Keratinocyte (primary cell): ENCODE data around the gene B3GNT5. TPM values are rescaled to one million over a fixed set of nuclear protein-coding genes. Genes with fewer than 3 reads are reported as not detected.

ENCODE experiments used
- DNase-seq: peaks from one replicate; pipeline ENCODE4 v3.0.0-alpha.2; 2011; ENCODE audit warnings: low read depth, missing footprints, low spot score
- FAIRE-seq: peaks from 2 replicates; lab custom pipeline; 2011; peaks lifted over from hg19 to GRCh38; lab: Jason Lieb, UNC
- H2AFZ ChIP-seq: 2 replicates; pipeline ENCODE4 v1.6.0; 2012; ENCODE audit warnings: low read length, control low read depth, inconsistent platforms; ENCODE audit not compliant: control insufficient read depth
- H3K27ac ChIP-seq: 2 replicates; pipeline ENCODE4 v1.5.1; 2011; ENCODE audit warnings: low read length; ENCODE audit not compliant: control insufficient read depth, insufficient read depth
- H3K27me3 ChIP-seq: 3 replicates; pipeline ENCODE4 v1.6.0; 2011; ENCODE audit warnings: low read length; ENCODE audit not compliant: control insufficient read depth, insufficient read depth; ENCODE audit errors: extremely low read depth
- H3K36me3 ChIP-seq, 2 experiments: 2 replicates in 1 of 2; 3 replicates in 1 of 2; pipeline ENCODE4 v1.5.1; 2011; ENCODE audit warnings: low read length in 2 of 2, mild to moderate bottlenecking in 1 of 2; ENCODE audit not compliant: control insufficient read depth in 2 of 2, insufficient read depth in 2 of 2; ENCODE audit errors: extremely low read depth in 1 of 2
- H3K4me1 ChIP-seq: 3 replicates; pipeline ENCODE4 v1.5.1; 2011; ENCODE audit warnings: low read length; ENCODE audit not compliant: control insufficient read depth, insufficient read depth; ENCODE audit errors: extremely low read depth
- H3K4me2 ChIP-seq: 3 replicates; pipeline ENCODE4 v1.6.0; 2011; ENCODE audit warnings: low read depth, low read length; ENCODE audit not compliant: control insufficient read depth, insufficient read depth; ENCODE audit errors: extremely low read depth
- H3K4me3 ChIP-seq, 3 experiments: fragments of 200-600 bp in 1 of 3; sonication (generic) in 1 of 3; 2 replicates in 2 of 3; 3 replicates in 1 of 3; pipeline ENCODE4 v1.5.1; 2011 to 2016; ENCODE audit warnings: low read length in 3 of 3, mild to moderate bottlenecking in 3 of 3, control low read depth in 2 of 3, inconsistent platforms in 1 of 3, low read depth in 1 of 3, mixed read lengths in 1 of 3, mixed run types in 1 of 3, moderate library complexity in 1 of 3; ENCODE audit not compliant: control insufficient read depth in 2 of 3, insufficient read depth in 2 of 3; ENCODE audit errors: extremely low read depth in 1 of 3
- H3K79me2 ChIP-seq: 2 replicates; pipeline ENCODE4 v1.6.0; 2012; ENCODE audit warnings: low read length; ENCODE audit not compliant: control insufficient read depth, insufficient read depth
- H3K9ac ChIP-seq: 3 replicates; pipeline ENCODE4 v1.6.0; 2011; ENCODE audit warnings: low read length; ENCODE audit not compliant: control insufficient read depth, insufficient read depth; ENCODE audit errors: extremely low read depth
- H3K9me1 ChIP-seq: 3 replicates; pipeline ENCODE4 v1.6.0; 2011; ENCODE audit warnings: low read length; ENCODE audit not compliant: control insufficient read depth, insufficient read depth; ENCODE audit errors: extremely low read depth
- H3K9me3 ChIP-seq: 2 replicates; pipeline ENCODE4 v1.5.1; 2012; ENCODE audit warnings: low read depth, low read length; ENCODE audit not compliant: control insufficient read depth
- H4K20me1 ChIP-seq: 3 replicates; pipeline ENCODE4 v1.6.0; 2011; ENCODE audit warnings: low read length; ENCODE audit not compliant: control insufficient read depth, insufficient read depth; ENCODE audit errors: extremely low read depth
- CTCF ChIP-seq, 3 experiments: IDR thresholded peaks in 1 of 3; conservative IDR thresholded peaks in 1 of 3; optimal IDR thresholded peaks in 1 of 3; 2 replicates in 2 of 3; 3 replicates in 1 of 3; pipeline versions ENCODE3 to v1.5.1; 2011; ENCODE audit warnings: low read length in 3 of 3, mild to moderate bottlenecking in 3 of 3, moderate library complexity in 2 of 3, control low read depth in 1 of 3, inconsistent platforms in 1 of 3; ENCODE audit not compliant: insufficient read depth in 2 of 3; ENCODE audit errors: extremely low read depth in 1 of 3
- EZH2 ChIP-seq: IDR thresholded peaks from one replicate; pipeline ENCODE4 v1.6.1; 2012; ENCODE audit warnings: inconsistent platforms, mild to moderate bottlenecking, low read length, moderate library complexity
- dilution Hi-C: fragments of 300-500 bp; cut with MboI; formaldehyde crosslinking; loops from one replicate; pipeline ENCODE4 v1.7.0; 2020; ENCODE audit warnings: low sequenced_read_pairs; ENCODE audit not compliant: extremely low pct_ligation_motif_present
- polyA plus RNA-seq, 5 experiments: library from polyadenylated mRNA; depleted of rRNA in 3 of 5; stranded (reverse) in 3 of 5; stranded (forward) in 1 of 5; unstranded in 1 of 5; fragments of >200 nt; gene quantifications; 1 replicate in 1 of 5; 2 replicates in 3 of 5; 3 replicates in 1 of 5; pipeline versions ENCODE4 v1.2.1 to v1.2.3, GENCODE V29; 2011 to 2012; ENCODE audit warnings: missing spikeins in 2 of 5, low read depth in 1 of 5, low replicate concordance in 1 of 5

B3GNT5 gene
- polyA plus RNA-seq, 1 donor (not counting 4 experiments of a cell fraction or from before 2014, with no cell fraction given), result 66.6 TPM

DNA sequence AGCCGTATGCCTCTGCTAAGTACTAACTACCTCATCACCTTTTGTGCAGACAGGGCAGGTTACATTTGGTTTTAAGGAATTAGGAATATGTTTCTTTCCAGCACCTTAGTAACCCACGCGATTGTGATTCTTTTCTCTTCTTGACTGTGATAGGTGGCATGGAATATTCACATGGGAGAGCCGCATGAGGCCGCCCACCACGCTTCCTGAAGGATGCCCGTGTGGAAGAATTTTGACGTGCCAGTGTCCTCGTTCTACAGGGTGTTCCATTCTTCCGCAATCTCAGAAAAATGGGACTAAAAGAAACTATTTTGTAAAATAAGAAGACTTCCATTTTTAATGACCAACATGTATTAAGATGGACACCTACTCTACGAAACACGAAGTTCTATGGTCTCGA, 16.3 kb downstream of the B3GNT5 start:
- no peak overlapping the region for H3K4me2 ChIP-seq
- H3K9me1 ChIP-seq, result peaks cover 2% of the 10 kb centered on the region
- H3K4me3 ChIP-seq, result no peak overlapping the region
- TF ChIP-seq CTCF (optimal IDR thresholded peaks at IDR 0.05 in 1 of 3, IDR thresholded peaks at IDR 0.05 in 1 of 3, conservative IDR thresholded peaks at IDR 0.05 in 1 of 3; ENCODE audit: extremely low read depth in 1 of 3, insufficient read depth in 2 of 3, low read length in 3 of 3) (no peak), EZH2 (no peak)
- dilution Hi-C loops, result no loop called here
- no peak overlapping the region for H2AFZ ChIP-seq
- H3K79me2 ChIP-seq, result peaks cover 90% of the 10 kb centered on the region
- peaks cover 10 to 16% of the 10 kb centered on the region in 2 experiments for H3K36me3 ChIP-seq
- no peak overlapping the region for H3K9ac ChIP-seq
- H3K27ac ChIP-seq, result peak overlapping the region; percentile 52
- FAIRE-seq (no peak), DNase-seq (no peak)
- no peaks in the 10 kb centered on the region for H4K20me1 ChIP-seq
- H3K4me1 ChIP-seq, result peaks cover 67% of the 10 kb centered on the region
- H3K9me3 ChIP-seq, result no peaks in the 10 kb centered on the region
- H3K27me3 ChIP-seq, result no peaks in the 10 kb centered on the region

DNA sequence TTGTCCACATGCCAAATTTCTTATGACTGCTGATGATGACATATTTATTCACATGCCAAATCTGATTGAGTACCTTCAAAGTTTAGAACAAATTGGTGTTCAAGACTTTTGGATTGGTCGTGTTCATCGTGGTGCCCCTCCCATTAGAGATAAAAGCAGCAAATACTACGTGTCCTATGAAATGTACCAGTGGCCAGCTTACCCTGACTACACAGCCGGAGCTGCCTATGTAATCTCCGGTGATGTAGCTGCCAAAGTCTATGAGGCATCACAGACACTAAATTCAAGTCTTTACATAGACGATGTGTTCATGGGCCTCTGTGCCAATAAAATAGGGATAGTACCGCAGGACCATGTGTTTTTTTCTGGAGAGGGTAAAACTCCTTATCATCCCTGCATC, 17.3 kb downstream of the B3GNT5 start:
- Histone ChIP-seq H3K9me3 (no peaks in the 10 kb centered on the region), H2AFZ (no peak overlapping the region), H3K4me2 (peak overlapping the region; percentile 30), H4K20me1 (no peaks in the 10 kb centered on the region), H3K36me3 (peaks cover 10 to 16% of the 10 kb centered on the region in 2 experiments), H3K9ac (no peak overlapping the region), H3K27ac (peak overlapping the region; percentile 52), H3K9me1 (peaks cover 2% of the 10 kb centered on the region), H3K79me2 (peaks cover 80% of the 10 kb centered on the region), H3K4me1 (peaks cover 67% of the 10 kb centered on the region), H3K4me3 (no peak overlapping the region), H3K27me3 (no peaks in the 10 kb centered on the region)
- FAIRE-seq (peak; percentile 69), DNase-seq (no peak)
- TF ChIP-seq CTCF (optimal IDR thresholded peaks at IDR 0.05 in 1 of 3, IDR thresholded peaks at IDR 0.05 in 1 of 3, conservative IDR thresholded peaks at IDR 0.05 in 1 of 3; ENCODE audit: extremely low read depth in 1 of 3, insufficient read depth in 2 of 3, low read length in 3 of 3) (no peak), EZH2 (no peak)
- dilution Hi-C loops, result no loop called here
